ENCODE measurements around the gene FAM53B.

GRCh38 chr10:124728830-124729661, 15.1 kb downstream of the FAM53B start:
- no peak for TF ChIP-seq CTCF (IDR thresholded peaks at IDR 0.05)
- no peak for TF ChIP-seq POLR2A (IDR thresholded peaks at IDR 0.05)

All from body of pancreas (tissue), 4 donors.